ENCODE results near the gene L3MBTL4.
"Not testable (repeated sequence)": the region's sequence is repeated elsewhere in the genome, so short reads cannot be mapped to it uniquely, and the experiment has no call there.

The L3MBTL4 gene

DNA sequence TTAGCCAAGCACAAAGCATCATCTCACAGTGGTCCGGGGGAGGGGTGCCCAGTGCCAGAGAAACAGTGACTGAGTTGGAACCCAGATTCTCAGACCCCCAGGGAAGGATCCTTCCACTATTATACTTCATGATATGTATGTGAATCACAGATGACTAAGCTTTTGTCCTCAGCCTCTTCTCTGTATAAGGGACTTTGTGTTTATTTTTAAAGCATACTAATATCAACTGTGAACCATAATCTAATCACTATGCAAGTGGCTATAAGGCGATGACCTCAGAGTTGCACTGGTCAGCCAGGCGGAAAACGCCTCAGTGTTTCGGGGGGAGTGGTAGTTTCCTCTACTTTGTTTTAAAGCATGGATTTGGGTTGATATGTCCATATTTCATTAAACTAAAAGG lies 359.0 kb downstream of the L3MBTL4 start:
- no peaks in the 10 kb centered on the region for H3K9me3 Mint-ChIP-seq
- H3K36me3 Mint-ChIP-seq (ENCODE audit: low read depth), result no peaks in the 10 kb centered on the region
- DNase-seq, result no peak
- no peak overlapping the region for H3K4me3 Mint-ChIP-seq
- no peaks in the 10 kb centered on the region for H3K27me3 Mint-ChIP-seq
- no peak overlapping the region for H3K27ac Mint-ChIP-seq
- H3K4me1 Mint-ChIP-seq (ENCODE audit: low read depth), result peaks cover 12% of the 10 kb centered on the region

DNA sequence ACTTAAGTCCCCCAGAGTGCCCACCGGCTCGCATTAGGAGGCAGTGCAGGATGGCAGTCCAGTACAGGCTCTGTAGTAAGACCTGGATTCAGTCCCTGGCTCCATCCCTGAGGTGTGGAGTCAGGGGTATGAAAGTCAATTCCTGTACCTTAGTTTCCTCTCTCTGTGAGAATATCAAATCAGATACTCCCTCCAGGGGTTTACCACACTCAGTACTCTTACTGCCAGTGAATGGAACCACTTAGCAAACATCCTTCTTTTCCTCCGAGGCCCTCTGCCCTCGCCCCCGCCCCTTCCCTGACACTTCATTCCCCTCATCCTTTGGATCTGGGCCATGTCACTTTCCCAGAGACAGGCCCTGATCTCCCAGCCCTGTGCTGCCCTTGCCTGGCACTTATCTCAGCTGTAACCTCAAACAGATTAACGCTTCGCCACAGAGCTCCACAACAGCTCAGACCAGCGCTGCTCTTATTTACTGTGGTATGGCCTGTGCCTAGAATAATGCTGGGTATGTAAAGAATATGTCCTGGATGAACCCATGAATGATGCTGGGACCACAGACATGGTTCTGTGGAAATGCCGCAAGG lies 360.4 kb downstream of the L3MBTL4 start:
- no peak overlapping the region for H3K4me3 Mint-ChIP-seq
- no peaks in the 10 kb centered on the region for H3K9me3 Mint-ChIP-seq
- no peak overlapping the region for H3K27ac Mint-ChIP-seq
- H3K4me1 Mint-ChIP-seq (ENCODE audit: low read depth), result peaks cover 12% of the 10 kb centered on the region
- no peaks in the 10 kb centered on the region for H3K27me3 Mint-ChIP-seq
- no peaks in the 10 kb centered on the region for H3K36me3 Mint-ChIP-seq (ENCODE audit: low read depth)
- no peak for DNase-seq

DNA sequence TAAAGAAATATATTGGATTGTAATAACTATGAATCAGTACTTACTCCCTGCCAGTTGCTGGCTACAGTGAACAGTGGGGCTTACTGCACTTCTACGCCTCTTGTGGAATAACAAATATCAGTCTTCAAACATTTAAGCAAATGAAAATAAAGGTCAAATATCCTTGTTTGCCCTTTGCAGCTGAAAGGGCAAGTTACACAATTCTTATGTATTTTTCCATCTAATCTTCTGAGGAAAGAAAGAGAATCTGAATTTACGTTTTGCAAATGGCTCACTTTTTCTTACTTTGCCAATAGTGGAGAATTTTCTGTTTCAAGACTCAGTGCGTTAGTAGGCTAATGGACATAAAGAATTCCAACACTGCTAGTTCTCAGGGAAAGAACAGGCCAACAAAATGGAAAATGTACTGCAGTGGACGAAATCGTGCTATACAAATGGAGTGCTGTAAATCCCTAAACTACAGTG lies 362.2 kb downstream of the L3MBTL4 start:
- DNase-seq, result no peak
- H3K4me1 Mint-ChIP-seq (ENCODE audit: low read depth), result peaks cover 12% of the 10 kb centered on the region
- no peak overlapping the region for H3K4me3 Mint-ChIP-seq
- no peaks in the 10 kb centered on the region for H3K9me3 Mint-ChIP-seq
- H3K27me3 Mint-ChIP-seq, result no peaks in the 10 kb centered on the region
- no peaks in the 10 kb centered on the region for H3K36me3 Mint-ChIP-seq (ENCODE audit: low read depth)
- H3K27ac Mint-ChIP-seq, result no peak overlapping the region

DNA sequence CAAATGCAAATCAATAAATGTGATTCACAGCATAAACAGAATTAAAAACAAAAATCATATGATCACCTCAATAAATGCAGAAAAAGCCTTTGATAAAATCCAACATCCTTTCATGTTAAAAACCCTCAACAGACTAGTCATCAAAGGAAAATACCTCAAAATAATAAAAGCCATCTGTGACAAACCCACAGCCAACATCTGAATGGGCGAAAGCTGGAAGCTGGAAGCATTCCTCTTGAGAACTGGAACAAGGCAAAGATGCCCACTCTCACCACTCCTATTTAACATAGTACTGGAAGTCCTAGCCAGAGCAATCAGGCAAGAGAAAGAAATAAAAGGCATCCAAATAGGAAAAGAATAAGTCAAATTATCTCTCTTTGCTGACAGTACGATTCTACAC lies 367.1 kb downstream of the L3MBTL4 start:
- H3K4me3 Mint-ChIP-seq; H3K27me3 Mint-ChIP-seq; H3K4me1 Mint-ChIP-seq (ENCODE audit: low read depth); H3K27ac Mint-ChIP-seq; H3K36me3 Mint-ChIP-seq (ENCODE audit: low read depth); DNase-seq: not testable (repeated sequence)
- H3K9me3 Mint-ChIP-seq, result peaks cover 15% of the 10 kb centered on the region

DNA sequence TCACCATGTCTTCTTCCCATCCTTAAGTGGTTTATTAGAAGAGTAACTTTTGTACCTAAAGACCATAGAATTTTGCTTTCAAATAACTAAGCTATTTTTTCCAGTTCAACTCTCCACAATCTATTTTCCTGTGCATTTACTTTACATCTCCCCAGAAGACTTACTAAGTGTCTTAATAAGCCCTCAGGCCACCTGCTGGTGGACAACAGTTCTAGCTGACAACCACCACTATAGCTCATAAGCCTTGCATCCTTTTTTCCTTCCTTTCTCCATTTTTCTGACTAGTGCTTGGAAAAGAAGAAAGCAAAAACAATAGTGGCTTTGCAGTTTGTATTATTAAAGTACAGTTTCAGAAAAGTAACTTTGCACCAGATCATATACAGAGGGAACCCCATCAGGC lies 369.9 kb downstream of the L3MBTL4 start:
- Mint-ChIP-seq H3K4me1 (ENCODE audit: low read depth) (no peaks in the 10 kb centered on the region), H3K4me3 (no peak overlapping the region), H3K9me3 (peaks cover 15% of the 10 kb centered on the region), H3K27ac (no peak overlapping the region), H3K36me3 (ENCODE audit: low read depth) (no peaks in the 10 kb centered on the region), H3K27me3 (peaks cover 3% of the 10 kb centered on the region)
- no peak for DNase-seq

DNA sequence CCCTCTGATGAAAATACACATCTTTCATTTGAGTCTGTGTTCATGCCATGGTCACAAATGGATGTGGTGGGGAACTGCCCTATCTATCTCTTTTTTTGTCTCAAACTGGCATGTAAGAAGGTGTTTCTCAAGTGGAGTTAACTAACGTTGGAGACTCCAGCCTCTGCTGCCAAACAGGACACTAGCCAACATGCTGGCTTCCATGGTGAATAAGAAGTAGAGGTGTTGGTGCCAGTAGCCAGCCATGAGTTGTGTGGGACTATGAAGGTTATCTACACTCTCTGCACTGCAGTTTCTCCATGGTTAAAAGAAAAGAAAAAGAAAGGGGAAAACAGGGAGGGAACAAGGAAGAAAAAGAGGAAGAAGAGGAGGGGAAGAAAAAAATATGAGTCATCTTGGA lies 370.4 kb downstream of the L3MBTL4 start:
- peaks cover 3% of the 10 kb centered on the region for H3K27me3 Mint-ChIP-seq
- no peaks in the 10 kb centered on the region for H3K36me3 Mint-ChIP-seq (ENCODE audit: low read depth)
- no peaks in the 10 kb centered on the region for H3K4me1 Mint-ChIP-seq (ENCODE audit: low read depth)
- no peak for DNase-seq
- H3K4me3 Mint-ChIP-seq, result no peak overlapping the region
- H3K9me3 Mint-ChIP-seq, result peaks cover 15% of the 10 kb centered on the region
- H3K27ac Mint-ChIP-seq, result no peak overlapping the region

DNA sequence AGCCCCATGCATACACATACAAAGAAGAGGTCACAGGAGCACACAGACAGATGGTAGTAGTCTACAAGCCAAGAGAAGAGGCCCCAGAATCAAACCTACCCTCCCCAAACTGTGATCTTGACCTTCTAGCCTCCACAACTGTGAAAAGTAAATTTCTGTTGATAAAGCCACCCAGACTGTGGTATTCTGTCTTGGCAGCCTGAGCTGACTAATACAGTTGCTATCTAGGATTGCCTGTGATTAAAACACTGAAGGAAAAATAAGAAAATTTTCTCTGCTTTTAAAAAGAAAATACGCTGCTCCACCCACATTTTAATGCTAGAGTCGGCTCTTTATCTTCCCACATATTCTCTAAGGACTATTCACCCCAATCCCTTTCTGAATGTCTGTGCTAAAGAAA lies 375.7 kb downstream of the L3MBTL4 start:
- H3K36me3 Mint-ChIP-seq (ENCODE audit: low read depth), result no peaks in the 10 kb centered on the region
- no peak overlapping the region for H3K27ac Mint-ChIP-seq
- H3K27me3 Mint-ChIP-seq, result no peaks in the 10 kb centered on the region
- peaks cover 14% of the 10 kb centered on the region for H3K9me3 Mint-ChIP-seq
- no peak for DNase-seq
- no peaks in the 10 kb centered on the region for H3K4me1 Mint-ChIP-seq (ENCODE audit: low read depth)
- H3K4me3 Mint-ChIP-seq, result no peak overlapping the region

DNA sequence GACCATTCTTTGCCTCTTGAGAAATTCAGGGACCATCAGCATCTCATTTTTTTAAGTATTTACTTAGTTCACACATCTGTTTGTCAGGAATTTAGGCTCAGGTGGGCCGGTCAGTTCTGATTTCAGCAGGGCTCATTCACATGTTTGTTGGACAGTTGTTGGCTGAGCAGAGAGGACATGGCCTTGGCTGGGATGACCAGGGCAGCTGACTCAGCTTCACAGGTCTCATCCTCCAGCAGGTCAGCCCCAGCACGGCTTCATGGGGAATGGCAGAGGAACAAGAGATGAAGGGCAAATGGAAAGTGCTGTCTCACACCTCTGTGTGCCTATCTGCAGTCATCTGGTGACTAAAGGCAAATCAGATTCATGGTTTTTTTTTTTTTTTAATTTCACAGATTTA lies 383.3 kb downstream of the L3MBTL4 start:
- peaks cover 5% of the 10 kb centered on the region for H3K9me3 Mint-ChIP-seq
- H3K27me3 Mint-ChIP-seq, result no peaks in the 10 kb centered on the region
- no peak for DNase-seq
- no peaks in the 10 kb centered on the region for H3K36me3 Mint-ChIP-seq (ENCODE audit: low read depth)
- H3K4me3 Mint-ChIP-seq, result no peak overlapping the region
- H3K4me1 Mint-ChIP-seq (ENCODE audit: low read depth), result no peaks in the 10 kb centered on the region
- no peak overlapping the region for H3K27ac Mint-ChIP-seq

DNA sequence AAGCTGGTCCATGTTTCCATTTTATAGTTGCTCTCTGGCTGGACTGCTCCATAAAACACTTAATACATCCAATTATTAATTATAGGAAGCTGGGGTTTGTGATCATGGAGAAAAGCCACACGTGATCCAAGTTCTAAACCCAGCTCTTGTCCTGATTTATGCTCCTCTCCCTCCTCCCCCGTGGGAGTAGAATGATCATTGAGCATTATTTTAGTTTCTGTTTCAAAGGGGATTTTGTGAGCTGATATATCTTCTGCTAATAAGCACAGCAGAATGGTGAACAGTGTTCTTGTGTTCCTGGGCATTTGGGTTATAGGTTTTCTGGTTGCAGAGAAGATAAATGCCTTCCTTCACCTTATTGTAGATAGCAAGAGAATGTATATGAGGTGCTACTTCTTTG lies 383.7 kb downstream of the L3MBTL4 start:
- Mint-ChIP-seq H3K27me3 (no peaks in the 10 kb centered on the region), H3K4me1 (ENCODE audit: low read depth) (no peaks in the 10 kb centered on the region), H3K27ac (no peak overlapping the region), H3K36me3 (ENCODE audit: low read depth) (no peaks in the 10 kb centered on the region), H3K4me3 (no peak overlapping the region), H3K9me3 (peaks cover 2% of the 10 kb centered on the region)
- no peak for DNase-seq

DNA sequence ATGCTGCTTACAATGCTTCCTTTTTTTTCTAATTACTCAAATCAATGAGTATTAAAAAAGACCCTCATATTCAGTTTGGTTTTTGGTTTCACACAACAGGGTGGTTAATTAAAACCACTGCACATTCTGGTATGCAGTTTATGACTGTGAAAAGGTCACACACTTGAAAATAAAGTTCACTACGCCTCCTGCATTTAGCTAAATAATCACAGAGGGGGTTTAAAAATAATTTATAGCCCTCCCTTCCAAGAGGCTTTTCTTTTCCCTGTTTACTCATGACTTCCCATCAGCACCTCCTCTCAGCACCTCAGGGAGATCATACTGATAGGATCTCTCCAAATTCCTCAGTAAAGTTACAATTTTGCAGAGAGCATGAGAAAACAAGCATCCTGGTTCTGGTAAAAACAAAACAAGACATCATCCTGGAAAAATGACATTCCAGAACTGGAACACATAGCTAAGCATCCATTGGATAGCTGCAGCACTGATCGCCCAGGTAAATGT lies 389.9 kb downstream of the L3MBTL4 start:
- no peaks in the 10 kb centered on the region for H3K36me3 Mint-ChIP-seq (ENCODE audit: low read depth)
- H3K27ac Mint-ChIP-seq, result no peak overlapping the region
- peaks cover 2% of the 10 kb centered on the region for H3K4me1 Mint-ChIP-seq (ENCODE audit: low read depth)
- H3K4me3 Mint-ChIP-seq, result no peak overlapping the region
- H3K9me3 Mint-ChIP-seq, result no peaks in the 10 kb centered on the region
- DNase-seq, result no peak
- H3K27me3 Mint-ChIP-seq, result no peaks in the 10 kb centered on the region

DNA sequence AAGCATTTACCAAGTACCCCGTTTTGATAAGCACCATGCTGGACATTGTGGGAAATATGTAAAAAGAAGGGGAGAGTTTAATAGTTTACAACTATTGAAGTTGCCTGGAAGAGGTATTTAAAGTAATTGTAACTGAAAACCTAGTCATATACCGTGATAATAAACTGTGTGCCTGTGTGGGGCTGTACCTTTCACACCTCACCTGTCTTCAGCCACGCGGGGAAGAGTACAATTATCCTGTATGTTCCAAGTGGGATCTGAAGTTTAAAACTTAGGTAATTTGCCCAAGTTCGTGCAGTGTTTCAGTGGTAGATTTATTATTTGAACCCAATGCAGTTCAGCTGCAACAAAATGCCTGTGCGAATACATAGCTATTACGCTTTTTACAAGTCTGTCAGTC lies 391.2 kb downstream of the L3MBTL4 start:
- no peak for DNase-seq

DNA sequence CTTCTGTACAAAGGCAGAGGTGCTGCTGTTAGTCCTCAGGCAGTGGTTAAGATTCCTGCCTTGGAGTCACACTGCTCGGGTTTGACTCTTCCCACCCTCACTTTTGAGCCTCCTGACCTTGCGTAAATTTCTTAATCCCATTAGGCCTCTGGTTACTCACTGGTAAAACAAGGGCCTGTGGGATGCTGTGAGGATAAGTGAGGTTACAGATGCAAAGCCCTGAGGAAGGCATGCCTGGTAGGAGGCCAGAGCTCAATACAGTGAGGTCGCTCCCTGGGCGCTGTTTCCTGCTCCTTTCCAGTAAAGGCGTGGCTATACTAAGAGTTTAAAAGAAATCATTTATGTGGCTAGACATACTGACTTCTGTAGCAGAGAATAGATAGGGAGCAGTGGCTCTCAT lies 391.9 kb downstream of the L3MBTL4 start:
- H3K36me3 Mint-ChIP-seq (ENCODE audit: low read depth), result no peaks in the 10 kb centered on the region
- DNase-seq, result no peak
- no peaks in the 10 kb centered on the region for H3K27me3 Mint-ChIP-seq
- no peak overlapping the region for H3K4me3 Mint-ChIP-seq
- peaks cover 2% of the 10 kb centered on the region for H3K4me1 Mint-ChIP-seq (ENCODE audit: low read depth)
- H3K27ac Mint-ChIP-seq, result no peak overlapping the region
- H3K9me3 Mint-ChIP-seq, result no peaks in the 10 kb centered on the region

More for the DNA sequence above, 391.2 kb downstream of the L3MBTL4 start:
- Mint-ChIP-seq H3K4me1 (ENCODE audit: low read depth) (peaks cover 2% of the 10 kb centered on the region), H3K4me3 (no peak overlapping the region), H3K27me3 (no peaks in the 10 kb centered on the region), H3K9me3 (no peaks in the 10 kb centered on the region), H3K36me3 (ENCODE audit: low read depth) (no peaks in the 10 kb centered on the region), H3K27ac (no peak overlapping the region)

DNA sequence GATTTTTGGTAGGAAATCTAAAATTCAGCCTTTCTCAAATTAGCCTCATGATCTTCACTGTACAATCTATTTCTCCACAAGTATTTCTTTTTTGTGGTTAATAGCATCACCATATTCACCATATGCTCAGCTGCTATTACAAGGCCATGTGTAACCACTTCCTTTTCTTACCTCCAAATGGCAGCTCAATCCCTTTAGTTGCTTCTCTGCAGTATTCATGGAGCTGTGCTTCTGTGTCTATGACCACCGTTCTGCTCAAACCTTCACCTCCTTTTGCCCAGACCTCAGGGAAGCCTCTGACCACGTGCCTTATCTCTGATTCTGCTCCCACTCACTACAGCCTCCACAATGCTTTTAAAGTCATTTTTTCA lies 392.7 kb downstream of the L3MBTL4 start:
- Mint-ChIP-seq H3K27me3 (no peaks in the 10 kb centered on the region), H3K36me3 (ENCODE audit: low read depth) (no peaks in the 10 kb centered on the region), H3K4me1 (ENCODE audit: low read depth) (peaks cover 2% of the 10 kb centered on the region), H3K9me3 (no peaks in the 10 kb centered on the region), H3K4me3 (no peak overlapping the region), H3K27ac (no peak overlapping the region)
- no peak for DNase-seq

DNA sequence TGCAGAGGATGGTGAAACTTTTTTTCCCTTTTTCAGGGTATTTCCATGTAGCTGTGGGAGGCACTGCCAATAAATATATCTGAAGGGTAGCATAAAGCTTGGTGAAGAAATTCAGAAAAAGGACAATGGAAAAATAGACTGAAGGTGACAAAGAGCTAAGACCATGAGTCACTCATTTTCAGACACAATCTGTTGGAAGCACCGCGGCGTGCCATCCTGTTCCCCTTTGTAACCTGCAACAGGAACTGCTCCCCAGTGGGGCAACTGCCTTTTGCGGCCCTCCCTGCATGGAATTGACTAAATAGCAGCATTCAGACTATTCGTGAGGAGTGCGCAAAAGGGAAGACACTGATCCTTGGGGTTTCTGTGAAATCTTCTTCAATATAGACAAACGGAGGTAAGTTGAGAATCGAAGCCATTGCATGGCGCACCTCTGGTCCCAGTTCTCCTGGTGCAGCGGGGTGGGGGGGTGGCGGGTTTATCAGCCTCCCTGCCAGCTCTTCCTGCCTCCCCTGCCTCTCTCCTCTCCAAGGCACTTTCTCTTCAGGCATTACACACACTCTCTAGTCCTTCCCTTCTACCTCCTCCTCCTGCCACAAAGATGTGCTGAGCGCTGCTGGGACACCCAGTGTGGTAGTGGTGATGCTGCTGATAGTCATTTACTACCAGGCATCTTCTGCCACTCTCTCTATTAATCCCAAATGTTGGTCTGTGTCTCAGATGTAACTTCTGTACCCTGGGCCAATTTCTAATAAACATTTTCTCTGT lies 393.2 kb downstream of the L3MBTL4 start:
- H3K4me1 Mint-ChIP-seq (ENCODE audit: low read depth), result peaks cover 2% of the 10 kb centered on the region
- no peak overlapping the region for H3K4me3 Mint-ChIP-seq
- no peaks in the 10 kb centered on the region for H3K36me3 Mint-ChIP-seq (ENCODE audit: low read depth)
- H3K27me3 Mint-ChIP-seq, result no peaks in the 10 kb centered on the region
- no peaks in the 10 kb centered on the region for H3K9me3 Mint-ChIP-seq
- H3K27ac Mint-ChIP-seq, result no peak overlapping the region
- no peak for DNase-seq

DNA sequence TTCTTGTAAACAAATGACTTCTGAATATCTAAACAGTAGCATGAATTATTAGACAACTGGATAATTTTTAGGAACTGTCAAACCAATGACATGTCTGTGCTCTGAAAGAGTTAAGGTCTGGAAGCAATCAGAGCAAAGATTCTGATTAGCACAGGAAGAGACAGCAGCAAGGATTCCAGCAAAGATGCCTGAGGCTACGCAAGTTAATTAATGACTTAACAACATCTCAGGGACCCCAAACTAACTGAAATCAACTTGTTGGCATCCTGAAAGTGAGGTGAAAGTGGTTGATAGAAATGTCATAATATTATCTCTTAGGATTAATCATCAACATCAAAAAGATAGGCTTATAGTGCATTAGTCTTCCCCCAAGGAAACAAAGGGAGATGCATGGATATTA lies 396.0 kb downstream of the L3MBTL4 start:
- Mint-ChIP-seq H3K4me3 (no peak overlapping the region), H3K4me1 (ENCODE audit: low read depth) (peaks cover 2% of the 10 kb centered on the region), H3K27ac (no peak overlapping the region), H3K27me3 (no peaks in the 10 kb centered on the region), H3K9me3 (no peaks in the 10 kb centered on the region), H3K36me3 (ENCODE audit: low read depth) (no peaks in the 10 kb centered on the region)
- no peak for DNase-seq
